ENCODE data around the gene LRRC10. TPM values are rescaled to one million over a fixed set of nuclear protein-coding genes. Genes with fewer than 3 reads are reported as not detected.

The LRRC10 gene, protein sequence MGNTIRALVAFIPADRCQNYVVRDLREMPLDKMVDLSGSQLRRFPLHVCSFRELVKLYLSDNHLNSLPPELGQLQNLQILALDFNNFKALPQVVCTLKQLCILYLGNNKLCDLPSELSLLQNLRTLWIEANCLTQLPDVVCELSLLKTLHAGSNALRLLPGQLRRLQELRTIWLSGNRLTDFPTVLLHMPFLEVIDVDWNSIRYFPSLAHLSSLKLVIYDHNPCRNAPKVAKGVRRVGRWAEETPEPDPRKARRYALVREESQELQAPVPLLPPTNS
- total RNA-seq: not detected in 2 replicates

DNA sequence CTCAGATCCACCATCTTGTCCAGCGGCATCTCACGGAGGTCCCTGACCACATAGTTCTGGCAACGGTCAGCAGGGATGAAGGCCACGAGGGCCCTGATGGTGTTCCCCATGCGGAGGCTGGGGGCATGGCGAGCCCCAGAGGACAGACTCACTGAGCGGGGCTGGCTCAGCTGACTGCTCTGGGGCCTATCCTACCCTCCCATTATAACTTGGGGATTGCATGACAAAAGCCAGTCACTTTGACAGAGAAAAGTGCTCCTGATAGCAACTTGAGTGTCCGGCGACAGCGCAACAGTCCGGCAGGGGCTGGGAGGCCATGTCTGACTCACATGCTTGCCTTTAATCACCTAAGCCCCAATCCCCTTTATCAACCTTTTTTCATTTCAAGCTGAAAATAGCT, at the start of gene LRRC10:
TSS of gene LRRC10 (minus strand) at position 179 of the 400 bp plus-strand sequence. CDS start at position 110, 69 bp downstream.

DNA sequence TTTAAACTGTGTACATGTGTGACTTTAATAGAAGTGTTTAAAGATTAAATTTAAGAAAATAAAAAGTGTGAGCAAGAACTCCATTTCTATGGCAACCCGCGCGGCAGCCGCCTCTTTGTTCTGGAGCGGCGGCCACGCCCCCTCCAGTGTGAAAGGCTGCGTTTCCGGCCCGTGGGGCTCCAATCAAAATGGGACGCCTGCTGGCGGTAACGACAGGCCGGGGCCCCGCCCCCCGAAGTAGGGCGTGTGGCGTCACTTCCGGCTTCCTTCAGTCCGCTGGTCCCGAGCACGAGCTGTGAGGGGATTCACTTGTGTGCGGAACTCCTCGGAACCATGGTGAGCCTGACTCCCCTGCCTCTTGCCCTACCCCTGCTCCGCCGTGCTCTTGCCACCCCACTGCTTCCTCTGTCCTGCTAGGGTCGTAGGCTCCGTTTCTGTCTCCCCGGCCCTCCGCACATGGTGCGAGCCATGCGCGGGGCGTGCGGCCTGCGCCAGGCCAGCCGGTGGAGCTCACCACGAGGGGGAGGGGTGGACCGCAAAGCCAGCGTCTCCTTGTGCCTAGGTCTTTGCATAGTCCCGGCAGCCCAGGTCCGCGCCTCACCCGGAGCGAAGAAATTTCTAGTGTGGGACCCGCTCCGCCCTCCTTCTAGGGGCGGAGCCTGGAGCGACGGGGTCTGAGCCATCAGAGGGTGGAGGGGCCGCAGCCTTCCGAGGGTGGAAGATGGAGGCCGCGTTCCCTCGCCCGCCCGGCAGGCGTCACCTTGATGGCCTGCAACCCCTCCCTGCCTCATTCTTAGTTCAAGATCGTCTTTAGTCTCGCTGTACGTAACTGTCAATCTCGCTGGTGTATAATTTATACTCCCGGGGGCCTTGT, 25.3 kb downstream of the LRRC10 start, which contains the start of gene CCT2:
TSS of gene CCT2 (plus strand) at position 271 of the 874 bp plus-strand sequence. CDS start at position 334, 63 bp downstream.

Other genes with a start within 250 kb of the LRRC10 start
- gene FRS2, start 140.5 kb downstream of the LRRC10 start, total RNA-seq: 28.0 and 34.0 TPM in 2 replicates
- gene CCT2, start 25.4 kb downstream of the LRRC10 start, total RNA-seq: 175 and 262 TPM in 2 replicates
- not detected in 2 replicates for gene BEST3, start 88.4 kb upstream of the LRRC10 start, total RNA-seq
- 21.8 and 37.5 TPM in 2 replicates for gene RAB3IP, start 128.0 kb upstream of the LRRC10 start, total RNA-seq
- 0.42 TPM in 1 of 2 replicates, not detected in the other for gene MYRFL, start 214.3 kb upstream of the LRRC10 start, total RNA-seq

Measured in hair follicular keratinocyte (primary cell).